Retina (tissue), 1 donor: Measurements from ENCODE around the gene TFF1.

Source experiments
- DNase-seq: peaks from one replicate; pipeline ENCODE4 v3.0.0-alpha.2; 2016

The TFF1 gene

DNA sequence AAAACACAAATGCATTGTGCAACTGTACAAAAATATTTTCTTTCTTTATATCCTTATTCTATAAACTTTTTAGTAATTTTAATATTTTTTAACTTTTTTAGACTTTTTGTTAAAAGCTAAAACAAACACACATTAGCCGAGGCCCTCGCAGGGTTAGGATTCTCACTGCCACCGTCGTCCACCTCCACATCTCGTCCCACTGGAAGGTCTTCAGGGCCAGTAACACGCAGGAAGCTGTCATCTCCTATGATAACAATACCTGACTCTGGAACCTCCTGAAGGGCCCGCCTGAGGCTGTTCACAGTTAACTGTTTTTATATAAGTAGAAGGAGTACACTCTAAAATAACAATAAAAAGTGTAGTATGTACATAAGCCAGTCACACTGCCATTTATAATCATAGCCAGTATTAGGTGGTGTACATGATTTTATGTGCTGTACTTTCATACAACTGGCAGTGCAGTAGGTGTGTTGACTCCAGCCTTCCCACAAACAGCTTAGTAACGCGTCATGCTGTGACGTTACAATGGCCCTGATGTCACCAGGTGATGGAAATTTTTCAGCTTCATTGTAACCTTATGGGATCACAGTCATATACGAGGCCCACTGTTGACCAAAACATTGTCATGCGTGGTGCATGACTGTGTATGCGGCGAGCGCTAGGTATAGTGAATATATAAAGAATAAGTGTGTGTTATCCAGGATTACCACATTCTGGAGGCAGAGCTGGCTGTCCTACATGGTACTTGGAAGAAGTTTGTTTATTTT lies 24.4 kb downstream of the TFF1 start:
- no peak for DNase-seq

DNA sequence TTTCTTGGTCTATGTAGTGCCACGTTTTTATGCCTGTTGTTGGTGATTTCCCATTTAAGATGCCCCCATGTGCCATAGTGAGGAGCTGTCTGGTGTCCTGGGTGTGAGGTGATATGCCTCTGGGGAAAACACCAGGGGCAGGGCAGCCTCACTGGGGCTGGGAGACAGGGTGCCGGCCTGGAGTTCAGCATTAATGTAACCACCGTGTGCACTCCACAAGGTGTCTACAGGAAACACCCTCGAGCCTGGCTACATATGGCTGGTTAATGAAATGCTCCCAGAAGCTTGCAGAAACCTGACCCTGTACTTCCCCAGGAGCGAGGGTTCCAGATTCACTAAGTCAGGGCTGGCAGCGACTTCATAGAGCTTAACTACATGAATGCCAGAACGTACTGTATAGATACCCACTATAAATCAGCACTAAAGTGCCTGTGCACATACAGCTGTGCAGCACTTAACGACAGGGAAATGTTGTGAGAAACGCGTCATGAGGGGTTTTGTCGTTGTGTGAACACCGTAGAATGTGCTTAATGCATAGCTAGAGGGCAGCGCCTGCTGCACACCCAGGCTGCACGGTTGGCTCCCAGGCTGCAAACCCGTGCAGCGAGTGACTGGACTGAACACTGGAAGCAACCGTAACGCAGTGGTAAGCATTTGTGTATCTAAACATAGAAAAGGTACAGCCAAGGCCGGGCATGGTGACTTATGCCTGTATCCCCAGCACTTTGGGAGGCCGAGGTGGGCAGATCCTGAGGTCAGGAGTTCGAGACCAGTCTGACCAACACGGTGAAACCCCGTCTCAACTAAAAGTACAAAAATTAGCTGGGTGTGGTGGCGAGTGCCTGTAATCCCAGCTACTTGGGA lies 25.9 kb downstream of the TFF1 start:
- DNase-seq, result no peak

GRCh38 chr21:42338729-42339715 lies 27.3 kb downstream of the TFF1 start:
- DNase-seq, result no peak

- DNase-seq, result peak; percentile 84
These were observed 28.3 kb downstream of the TFF1 start for GRCh38 chr21:42337830-42338728.

GRCh38 chr21:42337276-42337675 lies 29.1 kb downstream of the TFF1 start:
- no peak for DNase-seq

DNA sequence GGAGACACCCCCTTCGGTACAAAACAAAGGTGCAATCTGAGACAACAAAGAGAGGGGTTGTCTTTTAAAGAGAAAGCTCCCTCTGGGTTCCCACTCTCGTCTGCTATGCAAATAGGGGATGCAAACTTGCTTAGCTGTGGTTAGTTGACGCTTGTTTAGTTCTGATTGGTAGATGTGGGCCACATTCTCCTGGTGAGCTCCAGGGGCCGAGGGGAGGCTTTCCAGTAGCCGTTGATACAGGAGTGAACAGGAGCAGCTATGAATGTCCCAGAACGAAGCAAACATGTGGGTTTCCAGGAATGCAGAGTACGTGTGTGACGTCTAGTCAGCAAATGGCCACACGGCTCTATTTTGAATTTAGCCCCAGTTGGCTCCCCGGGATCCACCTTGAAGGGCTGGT lies 30.3 kb downstream of the TFF1 start:
- peak; percentile 34 for DNase-seq

DNA sequence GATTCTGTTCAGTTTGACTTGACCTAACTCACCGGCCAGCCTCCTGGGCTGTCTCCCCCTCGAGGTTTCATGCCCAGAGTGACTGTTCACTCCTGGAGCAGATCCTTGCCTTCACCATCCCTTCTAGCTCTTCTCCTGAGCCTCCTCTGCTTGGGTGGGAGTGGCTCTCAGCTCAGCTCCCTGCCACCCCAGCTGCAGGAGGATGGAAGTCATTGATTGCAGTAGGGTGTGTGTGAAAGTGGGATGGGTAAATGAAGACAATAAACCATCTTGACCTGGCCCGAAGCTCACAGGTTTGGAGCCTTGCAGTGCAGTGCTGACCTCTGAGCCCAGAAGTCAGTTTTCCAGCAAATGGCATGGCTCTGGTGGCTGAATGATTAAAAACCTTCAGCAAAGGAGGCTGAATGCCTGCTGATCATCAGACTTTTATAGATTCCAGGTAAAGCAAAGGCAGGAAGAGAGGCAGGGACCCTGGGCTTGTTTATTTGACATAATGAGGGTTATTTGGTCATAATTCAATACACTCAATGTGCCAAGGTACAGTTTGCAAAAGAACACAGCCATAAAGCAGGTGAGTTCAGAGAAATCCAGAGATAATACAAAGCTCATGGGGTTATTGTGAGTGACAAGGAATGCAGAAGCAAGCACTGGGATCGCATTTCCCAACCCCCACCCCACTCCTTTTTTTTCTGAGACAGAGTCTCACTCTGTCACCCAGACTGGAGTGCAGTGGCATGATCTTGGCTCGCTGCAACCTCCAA lies 33.6 kb downstream of the TFF1 start:
- DNase-seq, result no peak

DNA sequence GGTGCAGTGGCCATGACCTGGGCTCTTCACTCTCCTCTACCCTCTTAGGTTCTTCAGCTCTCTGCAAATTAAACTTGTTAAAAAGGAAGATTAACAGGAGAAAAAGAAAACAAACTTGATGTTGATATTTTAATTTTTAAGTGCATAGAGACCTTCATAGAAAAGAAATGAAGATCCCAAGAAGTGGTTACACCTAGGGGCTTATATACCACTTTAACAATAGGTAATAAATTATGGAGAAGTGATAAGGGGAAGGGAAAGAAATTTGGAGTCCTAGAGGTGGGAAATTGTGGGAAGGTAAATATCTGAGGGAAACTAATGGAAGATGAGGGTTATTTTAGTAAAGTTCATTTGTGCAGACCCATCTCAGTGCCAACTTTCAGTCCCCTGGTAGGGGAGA lies 34.7 kb downstream of the TFF1 start:
- DNase-seq, result no peak

DNA sequence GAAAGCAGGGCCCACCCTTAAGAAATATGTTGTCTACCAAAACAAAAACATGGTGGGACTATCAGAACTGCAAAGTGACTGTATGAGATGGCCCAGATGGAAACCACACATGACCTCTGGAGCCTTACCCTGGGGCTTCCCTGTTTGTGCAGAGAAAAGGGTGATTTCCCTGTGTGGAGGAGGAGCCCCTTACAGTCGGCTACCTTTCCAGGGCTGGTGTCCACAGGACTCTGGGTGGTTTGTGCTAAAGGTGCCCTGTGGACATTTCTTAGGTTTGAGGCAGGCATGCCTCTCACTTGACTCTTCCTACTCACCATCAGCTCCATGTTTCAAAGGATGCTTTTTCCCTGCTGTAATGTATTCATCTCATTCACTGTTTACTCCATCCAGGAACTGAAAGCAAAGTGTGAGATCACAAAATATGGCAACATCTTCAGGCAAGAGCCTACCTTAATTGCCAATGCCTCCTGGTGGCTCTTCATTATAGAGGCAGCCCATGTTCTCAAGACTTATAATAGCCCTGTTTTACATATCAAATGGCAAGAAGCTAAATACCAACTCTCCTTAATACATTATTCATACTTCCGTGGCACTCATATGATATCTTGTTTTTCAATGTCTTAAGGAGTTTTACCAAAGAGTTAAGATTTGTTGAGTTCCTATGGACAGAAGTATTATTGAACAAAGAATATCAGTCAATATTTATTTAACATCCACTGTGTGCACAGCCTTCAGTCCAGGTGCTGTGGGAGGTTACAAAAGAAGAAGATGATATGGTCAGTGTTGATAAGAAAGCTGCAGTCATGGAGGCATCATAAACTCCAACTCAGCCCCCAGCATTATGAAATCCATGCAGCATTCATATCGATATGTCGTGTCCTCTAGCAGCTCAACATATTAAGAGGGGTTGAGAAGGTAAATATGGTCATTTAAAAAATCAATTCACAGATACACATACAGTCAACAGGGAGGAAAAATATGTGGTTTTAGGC lies 35.7 kb downstream of the TFF1 start:
- DNase-seq, result no peak

DNA sequence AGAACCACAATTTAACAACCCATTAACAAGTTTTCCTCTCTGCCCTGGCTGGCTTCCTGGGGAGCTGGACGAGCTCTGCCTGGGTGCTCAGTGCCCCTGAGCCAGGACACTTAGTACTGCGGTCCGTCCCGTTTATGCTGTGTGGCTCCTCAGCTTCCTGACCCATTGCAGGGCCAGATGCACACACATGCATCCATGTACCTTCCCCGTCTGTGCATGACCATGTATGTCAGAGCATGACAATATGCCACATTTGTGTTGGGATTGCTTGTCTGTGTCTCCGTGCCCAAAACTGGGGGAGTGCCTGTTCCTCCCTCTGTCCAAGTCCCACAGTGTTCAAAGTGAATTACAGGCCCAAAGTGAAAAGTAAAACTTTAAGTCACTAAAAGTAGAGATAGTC lies 41.4 kb downstream of the TFF1 start:
- no peak for DNase-seq

DNA sequence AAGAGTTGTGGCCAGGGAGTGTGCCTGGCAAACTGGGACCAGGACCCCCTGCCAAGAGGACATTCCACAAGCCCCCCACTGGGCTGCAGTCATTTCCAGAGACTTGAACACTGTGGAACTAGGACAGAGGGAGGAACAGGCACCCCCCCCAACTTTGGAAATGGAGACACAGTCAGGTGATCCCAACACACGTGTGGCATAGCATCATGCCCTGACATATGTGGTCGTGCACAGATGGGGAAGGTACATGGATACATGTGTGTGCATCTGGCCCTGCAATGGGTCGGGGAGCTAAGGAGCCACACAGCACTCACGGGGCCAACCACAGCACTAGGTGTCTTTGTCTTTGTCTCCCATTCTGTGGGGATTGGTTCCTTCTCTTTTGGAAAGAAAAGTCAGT lies 44.5 kb downstream of the TFF1 start:
- DNase-seq, result no peak

- DNase-seq, result no peak
These were observed 45.1 kb downstream of the TFF1 start for GRCh38 chr21:42321231-42321630.

- no peak for DNase-seq
These were observed 45.5 kb downstream of the TFF1 start for GRCh38 chr21:42320791-42321190.

- DNase-seq, result no peak
These were observed 46.3 kb downstream of the TFF1 start for GRCh38 chr21:42319851-42320572.

DNA sequence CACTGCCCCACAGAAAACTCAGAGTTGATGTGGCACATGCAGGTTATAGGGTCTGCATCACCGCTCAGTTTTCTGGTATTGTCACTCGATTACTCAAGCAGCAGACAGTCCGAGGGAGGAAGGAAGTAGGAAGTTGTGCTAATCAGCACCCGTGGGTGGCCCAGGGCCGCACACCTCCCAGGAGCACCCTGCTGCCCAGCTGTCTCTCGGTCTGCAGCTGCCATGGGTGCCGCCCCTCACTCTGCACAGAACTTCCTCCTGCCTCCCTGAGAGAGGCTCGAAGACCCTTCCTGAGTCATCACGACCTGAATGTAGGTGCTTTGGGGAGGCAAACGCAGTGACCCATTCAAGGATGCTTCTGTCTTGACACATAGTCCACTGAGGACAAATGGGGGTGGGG lies 47.0 kb downstream of the TFF1 start:
- DNase-seq, result no peak

GRCh38 chr21:42317826-42318746 lies 48.2 kb downstream of the TFF1 start:
- DNase-seq, result no peak

DNA sequence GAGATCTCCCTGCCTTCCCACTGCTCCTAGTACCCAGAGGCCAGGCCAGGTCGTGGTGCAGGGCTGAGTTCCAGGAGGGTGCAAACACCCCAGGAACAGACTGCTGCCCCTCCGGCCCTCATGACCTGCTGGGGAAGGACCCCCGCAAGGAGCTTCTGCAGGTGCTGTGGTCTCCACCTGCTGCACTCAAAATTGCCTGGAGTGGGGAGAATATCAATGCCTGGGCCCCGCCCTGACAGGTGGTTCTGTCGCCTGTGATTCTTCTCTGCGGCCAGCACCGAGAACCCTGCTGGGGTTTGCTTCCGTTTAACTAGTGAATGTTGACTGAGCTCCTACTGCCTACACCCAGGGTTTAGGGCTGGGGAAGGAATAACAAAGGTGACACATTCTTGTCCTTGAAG lies 49.0 kb downstream of the TFF1 start:
- DNase-seq, result no peak

- no peak for DNase-seq
These were observed 49.4 kb downstream of the TFF1 start for GRCh38 chr21:42316891-42317290.
